Measurements from ENCODE around the gene METTL16.
A peak's percentile ranks its signal among the peaks of the same experiment; 100 is the strongest.

METTL16 gene

GRCh38 chr17:2414446-2415064, 97.1 kb downstream of the METTL16 start:
- DNase-seq (ENCODE audit: low read depth in 2 of 2) = no peak

GRCh38 chr17:2412561-2413021, 99.1 kb downstream of the METTL16 start:
- DNase-seq (ENCODE audit: low read depth in 2 of 2) = no peak

GRCh38 chr17:2410951-2411350, 100.7 kb downstream of the METTL16 start:
- DNase-seq (ENCODE audit: low read depth in 2 of 2) = no peak

GRCh38 chr17:2406903-2407790, 104.5 kb downstream of the METTL16 start:
- peak; percentile 26 to 34 for DNase-seq (ENCODE audit: low read depth in 2 of 2)

GRCh38 chr17:2406271-2406902, 105.3 kb downstream of the METTL16 start:
- DNase-seq (ENCODE audit: low read depth in 2 of 2) = no peak

- peak; percentile 77 to 82 for DNase-seq (ENCODE audit: low read depth in 2 of 2)
Observed at GRCh38 chr17:2405247-2405926, 106.3 kb downstream of the METTL16 start.

GRCh38 chr17:2403044-2403443, 108.6 kb downstream of the METTL16 start:
- no peak for DNase-seq (ENCODE audit: low read depth in 2 of 2)

GRCh38 chr17:2402544-2402943, 109.1 kb downstream of the METTL16 start:
- DNase-seq (ENCODE audit: low read depth in 2 of 2) = no peak

GRCh38 chr17:2401426-2402221, 110.1 kb downstream of the METTL16 start:
- DNase-seq (ENCODE audit: low read depth in 2 of 2) = peak; percentile 99

- DNase-seq (ENCODE audit: low read depth in 2 of 2) = peak; percentile 92 to 94
Observed at GRCh38 chr17:2400877-2401425, 110.7 kb downstream of the METTL16 start, which contains the start of gene MNT. TSS of gene MNT (minus strand) at chr17:2401060. CDS start at chr17:2400712, 348 bp downstream.

- DNase-seq (ENCODE audit: low read depth in 2 of 2) = no peak
Observed at GRCh38 chr17:2400474-2400866, 111.2 kb downstream of the METTL16 start.

GRCh38 chr17:2399572-2400473, 111.9 kb downstream of the METTL16 start:
- peak; percentile 90 to 91 for DNase-seq (ENCODE audit: low read depth in 2 of 2)

- peak; percentile 59 to 63 for DNase-seq (ENCODE audit: low read depth in 2 of 2)
Observed at GRCh38 chr17:2398655-2399571, 112.8 kb downstream of the METTL16 start.

GRCh38 chr17:2398182-2398581, 113.5 kb downstream of the METTL16 start:
- DNase-seq (ENCODE audit: low read depth in 2 of 2) = no peak

- DNase-seq (ENCODE audit: low read depth in 2 of 2) = no peak
Observed at GRCh38 chr17:2397247-2398171, 114.2 kb downstream of the METTL16 start.

- peak; percentile 93 to 94 for DNase-seq (ENCODE audit: low read depth in 2 of 2)
Observed at GRCh38 chr17:2396568-2397246, 115.0 kb downstream of the METTL16 start.

- DNase-seq (ENCODE audit: low read depth in 2 of 2) = no peak
Observed at GRCh38 chr17:2396192-2396567, 115.5 kb downstream of the METTL16 start.
